ENCODE measurements around the gene FRMD7.

DNA sequence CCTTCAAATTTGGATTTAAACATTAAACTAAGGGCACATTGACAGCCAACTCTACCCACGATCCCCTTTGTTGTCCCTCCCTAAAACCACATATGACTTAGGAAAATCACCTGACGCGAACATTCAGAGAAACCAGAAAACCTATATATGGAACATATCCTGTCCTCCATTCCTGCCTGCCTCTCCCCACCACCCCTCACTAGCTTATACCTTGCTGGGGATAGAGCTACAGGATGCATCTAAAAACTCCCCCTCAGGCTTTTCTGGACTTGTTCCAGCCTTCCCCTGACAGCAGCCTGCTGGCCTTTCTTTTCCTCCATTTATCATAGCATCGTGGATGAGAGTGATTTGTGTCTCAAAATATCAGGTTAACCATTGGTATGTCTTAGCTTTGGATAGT, 96.0 kb downstream of the FRMD7 start:
- TF ChIP-seq POLR2AphosphoS5 (IDR thresholded peaks at IDR 0.05) (no peak), POLR2A (IDR thresholded peaks at IDR 0.05) (no peak)

Measured in transverse colon (tissue), 3 donors.